ENCODE results near the gene DEXI. TPM values are rescaled to one million over a fixed set of nuclear protein-coding genes. Genes with fewer than 3 reads are reported as not detected.

Gene DEXI
- total RNA-seq, 1 experiment from 2014 or later, result 23.7 TPM

DNA sequence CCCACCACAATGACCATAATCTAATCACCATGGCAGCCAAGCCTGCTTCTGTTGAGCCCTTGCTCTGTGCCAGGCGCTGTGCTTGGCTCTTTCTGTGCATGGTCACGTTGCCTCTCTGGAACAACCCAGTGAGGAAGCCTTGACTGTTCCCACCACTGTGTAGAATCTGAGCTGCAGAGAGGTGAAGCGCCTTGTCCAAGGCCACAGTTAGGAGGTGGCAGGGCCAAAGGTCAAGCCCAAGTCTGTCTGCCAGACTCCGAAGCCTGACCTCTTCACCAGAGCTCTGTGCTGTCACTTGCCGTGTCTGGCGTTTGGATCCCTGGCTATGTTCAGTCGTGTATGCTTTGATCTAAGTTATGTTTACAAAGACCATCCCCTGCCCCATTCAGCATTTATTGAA lies 12.6 kb upstream of the DEXI start:
- H3K4me1 ChIP-seq, result peaks cover 4% of the 10 kb centered on the region; the same call in 1 of the 2 replicates
- Mint-ChIP-seq H3K4me1 (ENCODE audit: low read depth, unreplicated experiment) (peaks cover 11% of the 10 kb centered on the region), H3K27me3 (ENCODE audit: insufficient read depth, unreplicated experiment) (no peaks in the 10 kb centered on the region), H3K27ac (ENCODE audit: unreplicated experiment) (peak overlapping the region; percentile 26), H3K36me3 (ENCODE audit: insufficient read depth, unreplicated experiment) (no peaks in the 10 kb centered on the region), H3K9me3 (ENCODE audit: unreplicated experiment) (no peaks in the 10 kb centered on the region), H3K4me3 (ENCODE audit: unreplicated experiment) (no peak overlapping the region)
- H3K27me3 ChIP-seq (replicated peaks; ENCODE audit: control insufficient read depth, insufficient read depth, low read length), result no peaks in the 10 kb centered on the region
- ChIA-PET CTCF (interaction anchor here (0.6 kb wide), 1 partner anchor 887 kb away, joined by 3 read pairs; no protein-coding TSS in a partner anchor), POLR2A (interaction anchor here (0.6 kb wide), 1 partner anchor 14 kb away, joined by 3 read pairs; no protein-coding TSS in a partner anchor)
- TF ChIP-seq, protein P1, sequence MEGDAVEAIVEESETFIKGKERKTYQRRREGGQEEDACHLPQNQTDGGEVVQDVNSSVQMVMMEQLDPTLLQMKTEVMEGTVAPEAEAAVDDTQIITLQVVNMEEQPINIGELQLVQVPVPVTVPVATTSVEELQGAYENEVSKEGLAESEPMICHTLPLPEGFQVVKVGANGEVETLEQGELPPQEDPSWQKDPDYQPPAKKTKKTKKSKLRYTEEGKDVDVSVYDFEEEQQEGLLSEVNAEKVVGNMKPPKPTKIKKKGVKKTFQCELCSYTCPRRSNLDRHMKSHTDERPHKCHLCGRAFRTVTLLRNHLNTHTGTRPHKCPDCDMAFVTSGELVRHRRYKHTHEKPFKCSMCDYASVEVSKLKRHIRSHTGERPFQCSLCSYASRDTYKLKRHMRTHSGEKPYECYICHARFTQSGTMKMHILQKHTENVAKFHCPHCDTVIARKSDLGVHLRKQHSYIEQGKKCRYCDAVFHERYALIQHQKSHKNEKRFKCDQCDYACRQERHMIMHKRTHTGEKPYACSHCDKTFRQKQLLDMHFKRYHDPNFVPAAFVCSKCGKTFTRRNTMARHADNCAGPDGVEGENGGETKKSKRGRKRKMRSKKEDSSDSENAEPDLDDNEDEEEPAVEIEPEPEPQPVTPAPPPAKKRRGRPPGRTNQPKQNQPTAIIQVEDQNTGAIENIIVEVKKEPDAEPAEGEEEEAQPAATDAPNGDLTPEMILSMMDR (IDR thresholded peaks at IDR 0.05; ENCODE audit: insufficient read depth in 1 of 2, low read depth in 1 of 2, low read length in 1 of 2, severe bottlenecking in 1 of 2, unreplicated experiment in 1 of 2), result no peak
- H3K9me3 ChIP-seq, result no peaks in the 10 kb centered on the region
- no TSS peak for BruUV-seq (replicated peaks)
- intact Hi-C loops (cut with micrococcal nuclease; ENCODE audit: unreplicated experiment), result loop anchor here (1.0 kb wide), 1 partner anchor 9 kb away; no protein-coding TSS in a partner anchor
- no peaks in the 10 kb centered on the region for H3K36me3 ChIP-seq (ENCODE audit: control insufficient read depth, insufficient read depth, low read length)
- H3K4me3 ChIP-seq (ENCODE audit: low read depth, low read length), result no peak overlapping the region
- DNase-seq, result no peak

DNA sequence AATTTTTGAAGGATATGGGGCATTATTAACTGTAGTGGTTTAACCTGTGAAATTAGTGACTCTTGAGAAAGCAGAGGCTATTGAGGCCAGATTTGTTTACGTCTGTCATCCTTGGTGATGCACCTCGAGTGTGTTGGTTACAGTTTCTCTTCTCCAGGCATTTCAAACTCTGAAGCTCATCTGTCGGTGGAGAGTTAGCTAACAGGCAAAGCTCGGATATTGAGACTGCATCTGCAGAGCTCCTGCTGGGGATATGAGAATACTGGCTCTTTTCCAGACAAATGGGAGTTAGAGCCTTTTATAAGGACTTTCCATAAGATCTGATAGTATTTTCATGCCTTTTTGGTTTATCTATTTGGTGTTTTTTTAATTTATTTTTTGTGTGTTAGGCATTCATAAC lies 8.8 kb upstream of the DEXI start:
- CTCF ChIA-PET, result interaction anchor here (1.0 kb wide), 1 partner anchor 162 kb away, joined by 4 read pairs; no protein-coding TSS in a partner anchor
- Mint-ChIP-seq H3K9me3 (ENCODE audit: unreplicated experiment) (no peaks in the 10 kb centered on the region), H3K27me3 (ENCODE audit: insufficient read depth, unreplicated experiment) (no peaks in the 10 kb centered on the region), H3K27ac (ENCODE audit: unreplicated experiment) (no peak overlapping the region), H3K36me3 (ENCODE audit: insufficient read depth, unreplicated experiment) (no peaks in the 10 kb centered on the region), H3K4me1 (ENCODE audit: low read depth, unreplicated experiment) (peaks cover 36% of the 10 kb centered on the region), H3K4me3 (ENCODE audit: unreplicated experiment) (no peak overlapping the region)
- H3K9me3 ChIP-seq, result no peaks in the 10 kb centered on the region
- TF ChIP-seq, protein P1 (IDR thresholded peaks at IDR 0.05; ENCODE audit: insufficient read depth in 1 of 2, low read depth in 1 of 2, low read length in 1 of 2, severe bottlenecking in 1 of 2, unreplicated experiment in 1 of 2), result no peak
- H3K4me1 ChIP-seq, result peaks cover 18% of the 10 kb centered on the region
- intact Hi-C loops (cut with micrococcal nuclease; ENCODE audit: unreplicated experiment), result no loop called here
- no peaks in the 10 kb centered on the region for H3K27me3 ChIP-seq (replicated peaks; ENCODE audit: control insufficient read depth, insufficient read depth, low read length)
- H3K4me3 ChIP-seq (ENCODE audit: low read depth, low read length), result no peak overlapping the region
- no peaks in the 10 kb centered on the region for H3K36me3 ChIP-seq (ENCODE audit: control insufficient read depth, insufficient read depth, low read length)
- no peak for DNase-seq
- BruUV-seq (replicated peaks), result no TSS peak
- POLR2A ChIA-PET, result interaction anchor here (0.5 kb wide), 1 partner anchor 305 kb away, joined by 3 read pairs; no protein-coding TSS in a partner anchor

DNA sequence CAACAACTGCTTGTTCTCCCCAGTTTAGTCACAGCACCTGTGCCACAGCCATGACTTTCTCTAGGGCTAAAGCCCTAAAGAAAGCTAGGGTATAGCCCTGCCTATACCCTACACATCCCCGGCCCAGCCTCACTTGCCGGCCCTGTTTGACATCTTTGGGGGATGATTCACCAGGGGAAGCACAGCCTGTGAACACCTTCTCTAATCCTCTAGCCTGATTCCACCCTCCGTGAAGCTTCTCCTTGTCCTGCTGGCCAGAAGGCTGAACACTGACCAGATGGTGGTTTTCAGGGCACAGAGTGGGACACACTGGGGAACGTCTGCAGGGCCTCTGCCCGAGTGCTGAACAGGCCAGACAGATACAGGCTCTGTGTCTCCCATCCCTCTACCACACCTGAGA lies 8.1 kb upstream of the DEXI start:
- H3K27ac Mint-ChIP-seq (ENCODE audit: unreplicated experiment), result peak overlapping the region; percentile 36
- TF ChIP-seq, protein P1 (IDR thresholded peaks at IDR 0.05; ENCODE audit: insufficient read depth in 1 of 2, low read depth in 1 of 2, low read length in 1 of 2, severe bottlenecking in 1 of 2, unreplicated experiment in 1 of 2), result no peak
- intact Hi-C loops (cut with micrococcal nuclease; ENCODE audit: unreplicated experiment), result no loop called here
- H3K27me3 Mint-ChIP-seq (ENCODE audit: insufficient read depth, unreplicated experiment), result no peaks in the 10 kb centered on the region
- H3K9me3 Mint-ChIP-seq (ENCODE audit: unreplicated experiment), result no peaks in the 10 kb centered on the region
- H3K4me1 ChIP-seq, result peaks cover 22% of the 10 kb centered on the region
- peaks cover 41% of the 10 kb centered on the region for H3K4me1 Mint-ChIP-seq (ENCODE audit: low read depth, unreplicated experiment)
- no peaks in the 10 kb centered on the region for H3K9me3 ChIP-seq
- H3K4me3 ChIP-seq (ENCODE audit: low read depth, low read length), result no peak overlapping the region
- H3K4me3 Mint-ChIP-seq (ENCODE audit: unreplicated experiment), result no peak overlapping the region
- no peaks in the 10 kb centered on the region for H3K36me3 ChIP-seq (ENCODE audit: control insufficient read depth, insufficient read depth, low read length)
- BruUV-seq (replicated peaks), result no TSS peak
- POLR2A ChIA-PET, result interaction anchor here (0.5 kb wide), 1 partner anchor 306 kb away, joined by 3 read pairs; no protein-coding TSS in a partner anchor
- H3K27me3 ChIP-seq (replicated peaks; ENCODE audit: control insufficient read depth, insufficient read depth, low read length), result no peaks in the 10 kb centered on the region
- no peak for DNase-seq
- H3K36me3 Mint-ChIP-seq (ENCODE audit: insufficient read depth, unreplicated experiment), result no peaks in the 10 kb centered on the region
- CTCF ChIA-PET, result interaction anchor here (1.0 kb wide), 1 partner anchor 162 kb away, joined by 4 read pairs; no protein-coding TSS in a partner anchor

Measured in Caco-2 (cell line).